ENCODE measurements around the gene MIB2.

Gene MIB2

GRCh38 chr1:1604374-1605033 lies 10.8 kb upstream of the MIB2 start:
- Histone ChIP-seq H3K4me2 (ENCODE audit: insufficient read depth, low read length) (no peak overlapping the region), H3K27me3 (ENCODE audit: insufficient read depth, low read length, poor library complexity) (no peaks in the 10 kb centered on the region), H3K4me1 (ENCODE audit: insufficient read depth, low read length) (no peaks in the 10 kb centered on the region), H2AFZ (ENCODE audit: low read depth, low read length) (no peak overlapping the region), H3K4me3 (ENCODE audit: low read depth in 1 of 2, low read length in 2 of 2) (no peak overlapping the region), H3K36me3 (ENCODE audit: insufficient read depth, low read length) (no peaks in the 10 kb centered on the region), H3K79me2 (ENCODE audit: insufficient read depth, low read length) (no peaks in the 10 kb centered on the region), H3K9ac (ENCODE audit: low read depth, low read length) (no peak overlapping the region), H4K20me1 (ENCODE audit: insufficient read depth, low read length) (no peaks in the 10 kb centered on the region), H3K9me3 (ENCODE audit: insufficient read depth, low read length, severe bottlenecking) (no peaks in the 10 kb centered on the region), H3K27ac (ENCODE audit: low read length) (no peak overlapping the region)
- ATAC-seq (ENCODE audit: insufficient read depth, low read depth) (no peak), DNase-seq (no peak)
- TF ChIP-seq EZH2 (IDR thresholded peaks at IDR 0.05; ENCODE audit: borderline replicate concordance, low read depth, low read length, severe bottlenecking), result no peak
- TF ChIP-seq CTCF (IDR thresholded peaks at IDR 0.05; ENCODE audit: borderline replicate concordance, extremely low read depth, low read length, poor library complexity, severe bottlenecking), result no peak

GRCh38 chr1:1605034-1605591 lies 10.2 kb upstream of the MIB2 start:
- Histone ChIP-seq H3K27ac (ENCODE audit: low read length) (no peak overlapping the region), H3K9me3 (ENCODE audit: insufficient read depth, low read length, severe bottlenecking) (no peaks in the 10 kb centered on the region), H4K20me1 (ENCODE audit: insufficient read depth, low read length) (no peaks in the 10 kb centered on the region), H3K27me3 (ENCODE audit: insufficient read depth, low read length, poor library complexity) (no peaks in the 10 kb centered on the region), H3K79me2 (ENCODE audit: insufficient read depth, low read length) (no peaks in the 10 kb centered on the region), H3K4me3 (ENCODE audit: low read depth in 1 of 2, low read length in 2 of 2) (no peak overlapping the region), H3K4me1 (ENCODE audit: insufficient read depth, low read length) (no peaks in the 10 kb centered on the region), H2AFZ (ENCODE audit: low read depth, low read length) (no peak overlapping the region), H3K36me3 (ENCODE audit: insufficient read depth, low read length) (no peaks in the 10 kb centered on the region), H3K9ac (ENCODE audit: low read depth, low read length) (no peak overlapping the region), H3K4me2 (ENCODE audit: insufficient read depth, low read length) (no peak overlapping the region)
- DNase-seq, result no peak
- ATAC-seq (ENCODE audit: insufficient read depth, low read depth), result 0 out of 3 replicates have a peak, but pooled peaks have one; percentile 19
- TF ChIP-seq CTCF (IDR thresholded peaks at IDR 0.05; ENCODE audit: borderline replicate concordance, extremely low read depth, low read length, poor library complexity, severe bottlenecking) (no peak), EZH2 (IDR thresholded peaks at IDR 0.05; ENCODE audit: borderline replicate concordance, low read depth, low read length, severe bottlenecking) (no peak)

GRCh38 chr1:1605724-1606123 lies 9.6 kb upstream of the MIB2 start:
- Histone ChIP-seq H4K20me1 (ENCODE audit: insufficient read depth, low read length) (no peaks in the 10 kb centered on the region), H2AFZ (ENCODE audit: low read depth, low read length) (no peak overlapping the region), H3K79me2 (ENCODE audit: insufficient read depth, low read length) (no peaks in the 10 kb centered on the region), H3K4me2 (ENCODE audit: insufficient read depth, low read length) (no peak overlapping the region), H3K27me3 (ENCODE audit: insufficient read depth, low read length, poor library complexity) (no peaks in the 10 kb centered on the region), H3K36me3 (ENCODE audit: insufficient read depth, low read length) (no peaks in the 10 kb centered on the region), H3K9me3 (ENCODE audit: insufficient read depth, low read length, severe bottlenecking) (no peaks in the 10 kb centered on the region), H3K4me3 (ENCODE audit: low read depth in 1 of 2, low read length in 2 of 2) (no peak overlapping the region), H3K4me1 (ENCODE audit: insufficient read depth, low read length) (no peaks in the 10 kb centered on the region), H3K27ac (ENCODE audit: low read length) (no peak overlapping the region), H3K9ac (ENCODE audit: low read depth, low read length) (no peak overlapping the region)
- ATAC-seq (ENCODE audit: insufficient read depth, low read depth) (no peak), DNase-seq (no peak)
- TF ChIP-seq EZH2 (IDR thresholded peaks at IDR 0.05; ENCODE audit: borderline replicate concordance, low read depth, low read length, severe bottlenecking) (no peak), CTCF (IDR thresholded peaks at IDR 0.05; ENCODE audit: borderline replicate concordance, extremely low read depth, low read length, poor library complexity, severe bottlenecking) (no peak)

Measured in DND-41 (cell line).